ENCODE results near the gene RGSL1. TPM values are rescaled to one million over a fixed set of nuclear protein-coding genes. Genes with fewer than 3 reads are reported as not detected.

RGSL1 gene
- total and polyA plus RNA-seq, 2 of the 8 experiments (the other 6 are each of a cell fraction or from before 2014, with no cell fraction given): not detected

GRCh38 chr1:182570611-182570970 is 120.6 kb downstream of the RGSL1 start:
- H3K79me1 ChIP-seq (ENCODE audit: low read depth, low read length): no peaks in the 10 kb centered on the region
- H3K56ac ChIP-seq (replicated peaks; ENCODE audit: insufficient read length, low read depth, low read length): no peak overlapping the region
- no peaks in the 10 kb centered on the region for H3K79me2 ChIP-seq (ENCODE audit: control insufficient read depth in 1 of 2, insufficient read depth in 2 of 2, low read length in 2 of 2)
- no peak overlapping the region for H3K9ac ChIP-seq (replicated peaks in 1 of 4; ENCODE audit: extremely low read depth in 1 of 4, low read depth in 3 of 4, low read length in 3 of 4)
- POLR2A ChIA-PET (ENCODE audit: partially characterized antibody): no interaction called here
- no peak overlapping the region for H4K8ac ChIP-seq (ENCODE audit: extremely low read depth, insufficient read depth, low read length)
- H4K20me1 ChIP-seq (replicated peaks in 1 of 2; ENCODE audit: control insufficient read depth in 1 of 2, insufficient read depth in 2 of 2, low read length in 2 of 2): no peaks in the 10 kb centered on the region
- H3K9me3 ChIP-seq (ENCODE audit: insufficient read depth in 2 of 2, low read depth in 1 of 2, low read length in 1 of 2): no peaks in the 10 kb centered on the region; a peak in 1 of 4 replicates
- no peaks in the 10 kb centered on the region for H3K23me2 ChIP-seq (ENCODE audit: low read depth, low read length)
- H3K27ac ChIP-seq (ENCODE audit: low read depth, low read length): no peak overlapping the region
- CTCF ChIA-PET (ENCODE audit: partially characterized antibody): no interaction called here
- H2BK12ac ChIP-seq (ENCODE audit: low read depth, low read length): no peak overlapping the region
- DNase-seq (ENCODE audit: low read depth in 1 of 2, low spot score in 2 of 2): no peak
- H2BK5ac ChIP-seq (ENCODE audit: low read depth, low read length): no peak overlapping the region
- H2BK120ac ChIP-seq (replicated peaks; ENCODE audit: low read depth, low read length): no peak overlapping the region
- H2AK5ac ChIP-seq (ENCODE audit: low read depth, low read length): no peak overlapping the region
- H3K36me3 ChIP-seq (ENCODE audit: control insufficient read depth in 2 of 4, insufficient read depth in 4 of 4, low read length in 3 of 4): no peaks in the 10 kb centered on the region
- no peak overlapping the region for H3K23ac ChIP-seq (ENCODE audit: insufficient read length)
- WGBS, 2 experiments (ENCODE audit: extremely low coverage in 1 of 2, insufficient coverage in 1 of 2, insufficient read length in 1 of 2, insufficient replicate concordance in 2 of 2, low coverage in 1 of 2, low lambda C conversion rate in 2 of 2, missing lambda C conversion rate in 1 of 2): 100% methylated on average over 2 of the region's 2 CpGs; no CpG with 5 or more reads in 1 of the 2 experiments
- no peak for FAIRE-seq
- H3K14ac ChIP-seq (ENCODE audit: insufficient read length): no peak overlapping the region
- H4K91ac ChIP-seq (replicated peaks; ENCODE audit: insufficient read length, low read length): no peak overlapping the region
- no peak overlapping the region for H2BK15ac ChIP-seq (ENCODE audit: low read length)
- no peaks in the 10 kb centered on the region for H3K27me3 ChIP-seq (replicated peaks in 1 of 4; ENCODE audit: control insufficient read depth in 3 of 4, extremely low read depth in 1 of 4, insufficient read depth in 3 of 4, low read length in 3 of 4)
- no peak overlapping the region for H3K4ac ChIP-seq (replicated peaks; ENCODE audit: insufficient read length, low read depth, low read length)
- H4K5ac ChIP-seq (ENCODE audit: insufficient read length, low read depth, low read length): no peak overlapping the region
- H2BK20ac ChIP-seq (ENCODE audit: low read length): no peak overlapping the region
- no peak overlapping the region for H2AFZ ChIP-seq (ENCODE audit: low read length)
- no peak overlapping the region for H3K4me2 ChIP-seq (ENCODE audit: insufficient read depth in 1 of 2, low read depth in 2 of 2, low read length in 2 of 2)
- H3K4me3 ChIP-seq (ENCODE audit: extremely low read depth in 1 of 4, insufficient read depth in 2 of 4, low read depth in 3 of 4, low read length in 4 of 4): no peak overlapping the region
- no peaks in the 10 kb centered on the region for H3K4me1 ChIP-seq (replicated peaks in 1 of 4; ENCODE audit: control insufficient read depth in 3 of 4, insufficient read depth in 4 of 4, low read length in 3 of 4)
- H3K18ac ChIP-seq (ENCODE audit: extremely low read depth, low read length): no peak overlapping the region
- TF ChIP-seq BCL11A (IDR thresholded peaks at IDR 0.05; ENCODE audit: low read depth in 2 of 2, low read length in 2 of 2): no peak

Measured in H1 (cell line).